GM12874 (cell line): Measurements from ENCODE around the gene SORCS2.

Experiments used
- TF ChIP-seq, protein P1 (sequence below): IDR thresholded peaks from 2 replicates; pipeline ENCODE4 v1.5.1; 2011; ENCODE audit warnings: low read depth, mild to moderate bottlenecking, control low read depth, low read length, moderate library complexity; ENCODE audit not compliant: insufficient read depth

SORCS2 gene

DNA sequence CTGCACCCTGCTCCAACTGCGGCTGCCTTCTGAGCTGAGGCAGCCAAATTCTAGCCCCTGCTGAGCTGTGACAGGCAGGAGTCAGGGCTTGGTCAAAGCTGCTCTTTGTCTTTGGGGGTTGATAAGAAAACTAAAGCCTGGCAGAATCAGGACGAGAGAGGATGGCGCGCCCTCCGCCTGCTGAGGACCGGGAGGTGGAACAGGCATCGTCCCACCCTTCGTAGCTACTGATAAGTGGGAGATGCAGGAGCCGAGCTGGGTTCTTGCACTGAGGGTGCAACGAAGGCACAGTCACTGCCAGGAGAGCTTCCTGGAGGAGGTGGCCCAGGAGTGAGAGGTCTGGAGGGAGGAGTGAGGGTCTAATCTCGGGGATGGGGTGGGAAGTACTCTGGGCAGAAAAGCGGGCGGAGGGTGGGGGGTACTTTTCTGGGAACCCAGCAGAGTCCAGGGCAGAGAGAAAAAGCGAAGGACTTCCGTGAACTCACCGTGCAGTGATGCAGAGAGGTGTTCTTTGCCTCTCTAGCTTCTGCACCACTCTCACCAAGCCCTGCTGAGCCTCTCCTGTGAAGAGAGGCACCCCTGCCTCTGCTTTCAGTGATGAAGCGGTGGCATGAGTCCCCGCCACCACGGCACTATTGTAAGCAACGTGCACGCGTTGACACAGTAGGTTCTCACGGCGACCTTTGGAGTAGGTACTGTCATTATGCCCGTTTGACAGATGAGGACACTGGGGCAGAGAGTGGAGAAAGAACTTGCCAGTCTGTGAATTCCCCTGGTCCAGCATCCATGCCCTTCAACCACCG is 107.8 kb downstream of the SORCS2 start:
- TF ChIP-seq, protein P1, sequence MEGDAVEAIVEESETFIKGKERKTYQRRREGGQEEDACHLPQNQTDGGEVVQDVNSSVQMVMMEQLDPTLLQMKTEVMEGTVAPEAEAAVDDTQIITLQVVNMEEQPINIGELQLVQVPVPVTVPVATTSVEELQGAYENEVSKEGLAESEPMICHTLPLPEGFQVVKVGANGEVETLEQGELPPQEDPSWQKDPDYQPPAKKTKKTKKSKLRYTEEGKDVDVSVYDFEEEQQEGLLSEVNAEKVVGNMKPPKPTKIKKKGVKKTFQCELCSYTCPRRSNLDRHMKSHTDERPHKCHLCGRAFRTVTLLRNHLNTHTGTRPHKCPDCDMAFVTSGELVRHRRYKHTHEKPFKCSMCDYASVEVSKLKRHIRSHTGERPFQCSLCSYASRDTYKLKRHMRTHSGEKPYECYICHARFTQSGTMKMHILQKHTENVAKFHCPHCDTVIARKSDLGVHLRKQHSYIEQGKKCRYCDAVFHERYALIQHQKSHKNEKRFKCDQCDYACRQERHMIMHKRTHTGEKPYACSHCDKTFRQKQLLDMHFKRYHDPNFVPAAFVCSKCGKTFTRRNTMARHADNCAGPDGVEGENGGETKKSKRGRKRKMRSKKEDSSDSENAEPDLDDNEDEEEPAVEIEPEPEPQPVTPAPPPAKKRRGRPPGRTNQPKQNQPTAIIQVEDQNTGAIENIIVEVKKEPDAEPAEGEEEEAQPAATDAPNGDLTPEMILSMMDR: no peak

- TF ChIP-seq, protein P1: no peak
Observed at GRCh38 chr4:7300711-7301095, 108.4 kb downstream of the SORCS2 start.

GRCh38 chr4:7301126-7301785 is 108.9 kb downstream of the SORCS2 start:
- TF ChIP-seq, protein P1: no peak

- TF ChIP-seq, protein P1: no peak
Observed at GRCh38 chr4:7301846-7302630, 109.7 kb downstream of the SORCS2 start.

- TF ChIP-seq, protein P1: no peak
Observed at GRCh38 chr4:7302781-7303404, 110.6 kb downstream of the SORCS2 start.

- TF ChIP-seq, protein P1: no peak
Observed at GRCh38 chr4:7303561-7303960, 111.2 kb downstream of the SORCS2 start.

DNA sequence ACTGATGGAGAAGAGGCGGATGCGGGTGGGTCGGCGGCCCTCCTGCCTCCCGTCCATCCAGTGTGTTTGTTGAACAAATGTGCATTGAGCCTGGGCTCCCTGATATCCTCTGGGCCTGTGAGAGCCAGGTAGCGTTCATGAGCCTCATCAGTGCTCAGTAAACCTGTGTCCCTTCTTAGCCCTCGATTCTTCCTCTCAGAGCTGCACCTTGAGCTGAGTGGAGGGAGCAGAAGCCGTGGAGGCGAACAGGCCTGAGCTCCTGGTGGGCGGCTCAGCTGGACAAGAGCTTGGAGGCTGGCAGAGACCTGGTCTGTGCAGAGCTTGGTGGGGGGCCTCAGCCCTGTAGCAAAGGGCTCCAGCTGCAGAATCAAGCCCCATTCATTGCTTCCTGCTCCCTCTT is 112.1 kb downstream of the SORCS2 start:
- TF ChIP-seq, protein P1: no peak
